A549 treated with ZK216348 at 1 μM for 4 hours (cell line): ENCODE results near the gene SCN7A. TPM values are rescaled to one million over a fixed set of nuclear protein-coding genes. Genes with fewer than 3 reads are reported as not detected.

ENCODE experiments used
- total RNA-seq: library from RNA; stranded (reverse); fragments of 200-300 nt; extraction: Qiagen RNA extraction; gene quantifications from 5 replicates; pipeline ENCODE4 v1.2.3, GENCODE V29; 2022; ENCODE audit warnings: low read depth

SCN7A gene
- not detected in 5 replicates for total RNA-seq

DNA sequence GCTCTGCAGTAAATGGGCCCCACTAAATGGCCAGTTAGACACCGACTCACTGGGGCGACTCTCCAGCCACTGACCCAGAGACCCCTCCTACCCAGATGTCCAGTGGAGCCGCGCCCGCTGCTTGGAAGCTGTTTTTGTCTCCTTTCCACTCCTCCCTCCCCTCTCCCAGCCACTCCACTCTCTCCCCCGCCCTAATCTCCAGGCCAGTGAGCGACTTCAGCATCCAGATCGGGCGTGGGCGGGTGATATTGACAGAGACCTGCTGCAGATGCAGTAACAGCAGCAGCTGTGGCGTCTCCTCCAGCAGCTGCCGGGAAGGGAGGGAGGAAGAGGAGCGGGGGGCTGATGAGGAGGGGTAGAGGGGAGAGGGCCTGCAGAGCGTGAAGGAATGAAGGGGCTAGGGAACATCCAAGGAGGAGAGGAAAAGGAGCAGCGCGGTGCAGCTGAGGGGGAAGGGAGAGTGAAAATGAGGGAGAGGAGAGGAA lies at the start of gene SCN7A:
SCN7A (minus strand) TSS at position 110 of the 485 bp plus-strand sequence. CDS start 16,553 bp downstream, outside the sequence.

DNA sequence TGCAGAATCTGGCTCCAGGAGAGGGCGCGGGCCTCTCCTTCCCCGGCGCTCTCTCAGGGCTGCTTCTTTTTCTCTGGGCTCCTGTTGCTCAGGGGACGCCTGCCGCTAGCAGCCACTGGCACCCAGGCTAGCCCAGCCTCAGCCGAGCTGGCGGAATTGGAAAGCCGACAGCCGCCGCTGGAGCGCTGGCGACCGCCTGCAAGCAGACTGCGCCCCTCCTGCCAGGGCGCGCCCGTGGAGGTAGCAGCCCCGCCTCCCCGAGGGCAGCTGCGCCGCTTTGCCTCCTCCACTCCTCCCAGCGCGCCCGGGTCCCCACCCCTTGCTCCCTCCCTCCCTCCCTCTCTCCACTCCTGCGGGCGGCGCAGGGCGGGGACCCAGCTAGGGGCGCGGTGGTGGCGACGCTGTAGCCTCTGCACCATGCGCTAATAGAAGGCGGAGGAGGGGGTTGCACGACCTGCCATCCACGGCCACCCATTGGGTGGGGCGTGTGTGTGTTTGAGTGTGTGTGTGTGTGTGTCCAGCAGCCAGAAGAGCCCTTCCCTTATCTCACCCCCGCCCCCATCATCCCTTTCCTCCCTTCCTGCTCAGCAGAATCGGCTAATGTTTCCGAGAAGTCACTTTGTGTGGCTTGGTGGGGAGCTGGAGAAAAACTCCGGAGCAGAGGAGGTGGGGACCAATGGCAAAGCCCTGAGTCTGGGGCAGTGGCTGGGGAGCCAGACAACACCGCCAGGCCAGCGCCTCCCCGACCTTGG lies 118.1 kb downstream of the SCN7A start, which contains the start of gene SCN9A:
SCN9A (minus strand) TSS at position 209 of the 752 bp plus-strand sequence. CDS start 64,188 bp downstream, outside the sequence.

Other genes starting within 250 kb of the SCN7A start
- 2.5 to 5.3 TPM (median 4.8 TPM) in 5 replicates for gene SCN9A, start 118.3 kb downstream of the SCN7A start, total RNA-seq